ENCODE data around the gene REC8. TPM values are rescaled to one million over a fixed set of nuclear protein-coding genes. Genes with fewer than 3 reads are reported as not detected.

Gene REC8
- total RNA-seq, 2 donors from 2014 or later: 7.8 to 8.9 TPM

- no peaks in the 10 kb centered on the region for H3K9me3 ChIP-seq
- peak within 1 kb of the TSS; percentile 78 to 93 (median 84) for H3K27ac ChIP-seq
- intact Hi-C loops (cut with DNase I): no loop called here
- H3K4me1 ChIP-seq: peaks cover 45% of the 10 kb centered on the region
- TF ChIP-seq POLR2A (IDR thresholded peaks at IDR 0.05): peak in 2 of 3 donors; percentile 10 to 30
- peak in 3 of 7 experiments; percentile 4 to 26 (median 16) for TF ChIP-seq CTCF (IDR thresholded peaks at IDR 0.05)
- DNase-seq: peak; percentile 94 to 98 (median 97)
- no peaks in the 10 kb centered on the region for H3K27me3 ChIP-seq
- H3K4me3 ChIP-seq: peak within 1 kb of the TSS; percentile 87 to 96
- H3K36me3 ChIP-seq (replicated peaks in 1 of 2; ENCODE audit: insufficient read depth in 1 of 2, low read depth in 2 of 2): peaks cover 0 to 13% of the 10 kb centered on the region in 2 donors
- WGBS, 2 donors: 0% methylated on average over 20 to 25 of the region's 25 CpGs
- peak; percentile 76 for ATAC-seq
Measured at GRCh38 chr14:24146453-24146977, 25.4 kb upstream of the REC8 start, which contains the start of gene PSME2. TSS of gene PSME2 (minus strand) at chr14:24146610. CDS start at chr14:24146581, 29 bp downstream.

- DNase-seq (peak; percentile 98 to 99 (median 98)), ATAC-seq (peak; percentile 93)
- peak within 1 kb of the TSS; percentile 78 to 93 (median 84) for H3K27ac ChIP-seq
- TF ChIP-seq POLR2A (IDR thresholded peaks at IDR 0.05) (peak in 2 of 3 donors; percentile 67 to 76), CTCF (IDR thresholded peaks at IDR 0.05) (peak in 1 of 7 experiments; percentile 3)
- intact Hi-C loops (cut with DNase I): no loop called here
- peaks cover 41% of the 10 kb centered on the region for H3K4me1 ChIP-seq
- H3K27me3 ChIP-seq: no peaks in the 10 kb centered on the region
- H3K4me3 ChIP-seq: peak within 1 kb of the TSS; percentile 87 to 96
- no peaks in the 10 kb centered on the region for H3K9me3 ChIP-seq
- H3K36me3 ChIP-seq (replicated peaks in 1 of 2; ENCODE audit: insufficient read depth in 1 of 2, low read depth in 2 of 2): peaks cover 0 to 16% of the 10 kb centered on the region in 2 donors
- 0 to 2% methylated on average over 33 to 44 of the region's 57 CpGs for WGBS, 2 donors
Measured at GRCh38 chr14:24146978-24147760, 24.7 kb upstream of the REC8 start, which contains the start of gene RNF31. TSS of gene RNF31 (plus strand) at chr14:24147498. CDS start at chr14:24147699, 201 bp downstream.

- no peak for TF ChIP-seq POLR2A (IDR thresholded peaks at IDR 0.05)
- no peak for TF ChIP-seq CTCF (IDR thresholded peaks at IDR 0.05)
- intact Hi-C loops (cut with DNase I): no loop called here
- Histone ChIP-seq H3K36me3 (replicated peaks in 1 of 2; ENCODE audit: insufficient read depth in 1 of 2, low read depth in 2 of 2) (peaks cover 0 to 16% of the 10 kb centered on the region in 2 donors), H3K27me3 (no peaks in the 10 kb centered on the region), H3K4me1 (peaks cover 36% of the 10 kb centered on the region), H3K4me3 (peak overlapping the region; percentile 87 to 96), H3K9me3 (no peaks in the 10 kb centered on the region), H3K27ac (peak overlapping the region; percentile 76 to 87 (median 80))
- no peak for DNase-seq
- no peak for ATAC-seq
- WGBS, 2 donors: 4 to 9% methylated on average over 13 to 27 of the region's 29 CpGs
Measured at GRCh38 chr14:24147761-24148428, 24.0 kb upstream of the REC8 start.

- TF ChIP-seq POLR2A (IDR thresholded peaks at IDR 0.05): no peak
- TF ChIP-seq CTCF (IDR thresholded peaks at IDR 0.05): no peak
- H3K27me3 ChIP-seq: no peaks in the 10 kb centered on the region
- no peak overlapping the region for H3K27ac ChIP-seq
- 93 to 94% methylated on average over 3 of the region's 3 CpGs for WGBS, 2 donors
- intact Hi-C loops (cut with DNase I): no loop called here
- peaks cover 0 to 16% of the 10 kb centered on the region in 2 donors for H3K36me3 ChIP-seq (replicated peaks in 1 of 2; ENCODE audit: insufficient read depth in 1 of 2, low read depth in 2 of 2)
- DNase-seq (no peak), ATAC-seq (no peak)
- no peak overlapping the region for H3K4me3 ChIP-seq
- H3K9me3 ChIP-seq: no peaks in the 10 kb centered on the region
- H3K4me1 ChIP-seq: peaks cover 36% of the 10 kb centered on the region
Measured at GRCh38 chr14:24149302-24149969, 22.4 kb upstream of the REC8 start.
